HepG2 (cell line): ENCODE measurements around the gene PGC. TPM values are rescaled to one million over a fixed set of nuclear protein-coding genes. Genes with fewer than 3 reads are reported as not detected.

Experiments used
- ARNTL ChIP-seq: sonication (generic); formaldehyde crosslinking; IDR thresholded peaks from 2 replicates; pipeline ENCODE4 v1.4.0; 2020; ENCODE audit warnings: mild to moderate bottlenecking, missing genetic modification reagents
- CEBPB ChIP-seq: IDR thresholded peaks from 2 replicates; pipeline ENCODE4 v1.6.1; 2011; ENCODE audit warnings: low read depth, low read length, improper control_type of control experiment, borderline replicate concordance
- EED ChIP-seq: sonication (generic); formaldehyde crosslinking; IDR thresholded peaks from 2 replicates; pipeline ENCODE4 v1.5.0; 2020; ENCODE audit warnings: mild to moderate bottlenecking, missing genetic modification reagents
- GPN1 ChIP-seq: sonication (generic); formaldehyde crosslinking; IDR thresholded peaks from 2 replicates; pipeline ENCODE4 v1.5.1; 2020; ENCODE audit warnings: missing genetic modification reagents, borderline replicate concordance
- KDM4B ChIP-seq: sonication (generic); formaldehyde crosslinking; IDR thresholded peaks from 2 replicates; pipeline ENCODE4 v1.4.0; 2020; ENCODE audit warnings: missing genetic modification reagents
- NFIB ChIP-seq: sonication (generic); formaldehyde crosslinking; IDR thresholded peaks from 2 replicates; pipeline ENCODE4 v1.9.0; 2021; ENCODE audit warnings: missing genetic modification reagents, mild to moderate bottlenecking, borderline replicate concordance
- NRL ChIP-seq: sonication (generic); formaldehyde crosslinking; IDR thresholded peaks from 2 replicates; pipeline ENCODE4 v1.5.0; 2020; ENCODE audit warnings: missing genetic modification reagents, mild to moderate bottlenecking, moderate library complexity, borderline replicate concordance
- PITX1 ChIP-seq: sonication (generic); formaldehyde crosslinking; IDR thresholded peaks from 2 replicates; pipeline ENCODE4 v1.5.1; 2020; ENCODE audit warnings: mild to moderate bottlenecking, missing genetic modification reagents
- RNF2 ChIP-seq: fragments of 450-650 bp; conservative IDR thresholded peaks from 2 replicates; pipeline ENCODE4 v1.6.1; 2016; ENCODE audit warnings: low read depth
- ZFP36 ChIP-seq: fragments of 150-350 bp; IDR thresholded peaks from 2 replicates; pipeline ENCODE4 v1.6.1; 2018; ENCODE audit warnings: borderline replicate concordance, low read length, low read depth; ENCODE audit not compliant: partially characterized antibody
- ZNF598 ChIP-seq: sonication (generic); formaldehyde crosslinking; IDR thresholded peaks from 2 replicates; pipeline ENCODE4 v1.5.1; 2020; ENCODE audit warnings: mild to moderate bottlenecking, missing genetic modification reagents, borderline replicate concordance
- polyA plus RNA-seq, 8 experiments: library from polyadenylated mRNA; depleted of rRNA in 3 of 8; stranded (reverse) in 7 of 8; unstranded in 1 of 8; fragments of >200 nt; fragmentation: Illumina TruSeq in 4 of 8; extraction: Trizol in 4 of 8; gene quantifications; 2 replicates each; pipeline versions ENCODE4 v1.2.1 to v1.2.3, GENCODE V29; 2011 to 2016; ENCODE audit warnings: low read depth in 4 of 8, missing spikeins in 1 of 8, mixed read lengths in 1 of 8; ENCODE audit not compliant: insufficient read depth in 1 of 8
- total RNA-seq, 5 experiments: library from RNA; depleted of rRNA; stranded (reverse); fragments of >200 nt; fragmentation: Illumina TruSeq; extraction: Trizol; gene quantifications; 2 replicates each; pipeline ENCODE4 v1.2.3, GENCODE V29; 2016; ENCODE audit warnings: low read depth in 1 of 5
- TF ChIP-seq, protein P1 (sequence below): IDR thresholded peaks from 2 replicates; pipeline ENCODE4 v1.6.1; 2016; ENCODE audit warnings: low read depth, control low read depth
- TF ChIP-seq, protein P2 (sequence below): IDR thresholded peaks from 2 replicates; pipeline ENCODE4 v1.4.0; 2020; ENCODE audit warnings: mild to moderate bottlenecking, missing genetic modification reagents
- TF ChIP-seq, protein P3 (sequence below): sonication (generic); formaldehyde crosslinking; conservative IDR thresholded peaks from 2 replicates; pipeline ENCODE4 v1.8.0; 2022; ENCODE audit warnings: low read depth, missing genetic modification reagents
- TF ChIP-seq, protein P4 (sequence below): sonication (generic); formaldehyde crosslinking; IDR thresholded peaks from 2 replicates; pipeline ENCODE4 v1.8.1; 2023; ENCODE audit warnings: mild to moderate bottlenecking, missing genetic modification reagents
- TF ChIP-seq, protein P5 (sequence below): sonication (generic); formaldehyde crosslinking; IDR thresholded peaks from 2 replicates; pipeline ENCODE4 v1.9.0; 2022; ENCODE audit warnings: missing genetic modification reagents, mild to moderate bottlenecking, borderline replicate concordance
- TF ChIP-seq, protein P6 (sequence below): sonication (generic); formaldehyde crosslinking; IDR thresholded peaks from 2 replicates; pipeline ENCODE4 v1.5.0; 2020; ENCODE audit warnings: missing genetic modification reagents

Gene PGC
- total and polyA plus RNA-seq, 2 of the 13 experiments (the other 11 are each of a cell fraction or from before 2014, with no cell fraction given), result 426 to 502 TPM

DNA sequence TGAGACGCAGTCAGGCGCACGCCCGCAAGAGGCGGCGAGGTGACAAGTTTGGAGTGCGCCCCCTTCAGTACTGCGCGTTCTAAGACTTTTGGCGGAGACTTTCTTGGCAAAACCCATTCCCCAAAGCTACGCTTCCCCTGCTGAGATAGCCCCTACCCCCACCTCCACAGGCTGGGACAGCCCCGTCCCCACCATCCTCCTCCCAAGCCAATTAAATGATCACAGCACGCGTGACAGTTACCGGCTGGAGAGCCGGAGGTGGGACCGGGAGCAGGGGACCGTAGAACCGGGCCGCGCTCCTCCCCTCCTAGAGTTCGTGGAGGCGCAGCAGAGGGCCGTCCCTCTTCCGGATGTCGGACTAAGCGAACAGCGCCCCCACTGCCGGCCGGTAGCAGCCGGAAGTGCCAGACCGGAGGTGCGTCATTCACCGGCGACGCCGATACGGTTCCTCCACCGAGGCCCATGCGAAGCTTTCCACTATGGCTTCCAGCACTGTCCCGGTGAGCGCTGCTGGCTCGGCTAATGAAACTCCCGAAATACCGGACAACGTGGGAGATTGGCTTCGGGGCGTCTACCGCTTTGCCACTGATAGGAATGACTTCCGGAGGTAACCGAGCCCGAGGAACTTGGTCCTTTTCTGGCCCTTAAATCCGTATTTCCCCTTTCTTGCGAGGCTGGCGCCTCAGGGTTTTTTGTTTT, 40.2 kb upstream of the PGC start, which contains the start of gene TOMM6 (continued):
- peak; percentile 62 for TF ChIP-seq NRL (CRISPR knock-in tag)
- TF ChIP-seq ARNTL, result no peak; the same call in 1 of the 2 replicates
- TF ChIP-seq, protein P1, sequence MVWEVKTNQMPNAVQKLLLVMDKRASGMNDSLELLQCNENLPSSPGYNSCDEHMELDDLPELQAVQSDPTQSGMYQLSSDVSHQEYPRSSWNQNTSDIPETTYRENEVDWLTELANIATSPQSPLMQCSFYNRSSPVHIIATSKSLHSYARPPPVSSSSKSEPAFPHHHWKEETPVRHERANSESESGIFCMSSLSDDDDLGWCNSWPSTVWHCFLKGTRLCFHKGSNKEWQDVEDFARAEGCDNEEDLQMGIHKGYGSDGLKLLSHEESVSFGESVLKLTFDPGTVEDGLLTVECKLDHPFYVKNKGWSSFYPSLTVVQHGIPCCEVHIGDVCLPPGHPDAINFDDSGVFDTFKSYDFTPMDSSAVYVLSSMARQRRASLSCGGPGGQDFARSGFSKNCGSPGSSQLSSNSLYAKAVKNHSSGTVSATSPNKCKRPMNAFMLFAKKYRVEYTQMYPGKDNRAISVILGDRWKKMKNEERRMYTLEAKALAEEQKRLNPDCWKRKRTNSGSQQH (CRISPR knock-in tag), result no peak
- TF ChIP-seq, protein P2, sequence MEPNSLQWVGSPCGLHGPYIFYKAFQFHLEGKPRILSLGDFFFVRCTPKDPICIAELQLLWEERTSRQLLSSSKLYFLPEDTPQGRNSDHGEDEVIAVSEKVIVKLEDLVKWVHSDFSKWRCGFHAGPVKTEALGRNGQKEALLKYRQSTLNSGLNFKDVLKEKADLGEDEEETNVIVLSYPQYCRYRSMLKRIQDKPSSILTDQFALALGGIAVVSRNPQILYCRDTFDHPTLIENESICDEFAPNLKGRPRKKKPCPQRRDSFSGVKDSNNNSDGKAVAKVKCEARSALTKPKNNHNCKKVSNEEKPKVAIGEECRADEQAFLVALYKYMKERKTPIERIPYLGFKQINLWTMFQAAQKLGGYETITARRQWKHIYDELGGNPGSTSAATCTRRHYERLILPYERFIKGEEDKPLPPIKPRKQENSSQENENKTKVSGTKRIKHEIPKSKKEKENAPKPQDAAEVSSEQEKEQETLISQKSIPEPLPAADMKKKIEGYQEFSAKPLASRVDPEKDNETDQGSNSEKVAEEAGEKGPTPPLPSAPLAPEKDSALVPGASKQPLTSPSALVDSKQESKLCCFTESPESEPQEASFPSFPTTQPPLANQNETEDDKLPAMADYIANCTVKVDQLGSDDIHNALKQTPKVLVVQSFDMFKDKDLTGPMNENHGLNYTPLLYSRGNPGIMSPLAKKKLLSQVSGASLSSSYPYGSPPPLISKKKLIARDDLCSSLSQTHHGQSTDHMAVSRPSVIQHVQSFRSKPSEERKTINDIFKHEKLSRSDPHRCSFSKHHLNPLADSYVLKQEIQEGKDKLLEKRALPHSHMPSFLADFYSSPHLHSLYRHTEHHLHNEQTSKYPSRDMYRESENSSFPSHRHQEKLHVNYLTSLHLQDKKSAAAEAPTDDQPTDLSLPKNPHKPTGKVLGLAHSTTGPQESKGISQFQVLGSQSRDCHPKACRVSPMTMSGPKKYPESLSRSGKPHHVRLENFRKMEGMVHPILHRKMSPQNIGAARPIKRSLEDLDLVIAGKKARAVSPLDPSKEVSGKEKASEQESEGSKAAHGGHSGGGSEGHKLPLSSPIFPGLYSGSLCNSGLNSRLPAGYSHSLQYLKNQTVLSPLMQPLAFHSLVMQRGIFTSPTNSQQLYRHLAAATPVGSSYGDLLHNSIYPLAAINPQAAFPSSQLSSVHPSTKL (CRISPR knock-in tag), result peak; percentile 77
- TF ChIP-seq, protein P3, sequence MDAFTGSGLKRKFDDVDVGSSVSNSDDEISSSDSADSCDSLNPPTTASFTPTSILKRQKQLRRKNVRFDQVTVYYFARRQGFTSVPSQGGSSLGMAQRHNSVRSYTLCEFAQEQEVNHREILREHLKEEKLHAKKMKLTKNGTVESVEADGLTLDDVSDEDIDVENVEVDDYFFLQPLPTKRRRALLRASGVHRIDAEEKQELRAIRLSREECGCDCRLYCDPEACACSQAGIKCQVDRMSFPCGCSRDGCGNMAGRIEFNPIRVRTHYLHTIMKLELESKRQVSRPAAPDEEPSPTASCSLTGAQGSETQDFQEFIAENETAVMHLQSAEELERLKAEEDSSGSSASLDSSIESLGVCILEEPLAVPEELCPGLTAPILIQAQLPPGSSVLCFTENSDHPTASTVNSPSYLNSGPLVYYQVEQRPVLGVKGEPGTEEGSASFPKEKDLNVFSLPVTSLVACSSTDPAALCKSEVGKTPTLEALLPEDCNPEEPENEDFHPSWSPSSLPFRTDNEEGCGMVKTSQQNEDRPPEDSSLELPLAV, result no peak
- TF ChIP-seq ZFP36, result peak; percentile 2
- TF ChIP-seq, protein P4, sequence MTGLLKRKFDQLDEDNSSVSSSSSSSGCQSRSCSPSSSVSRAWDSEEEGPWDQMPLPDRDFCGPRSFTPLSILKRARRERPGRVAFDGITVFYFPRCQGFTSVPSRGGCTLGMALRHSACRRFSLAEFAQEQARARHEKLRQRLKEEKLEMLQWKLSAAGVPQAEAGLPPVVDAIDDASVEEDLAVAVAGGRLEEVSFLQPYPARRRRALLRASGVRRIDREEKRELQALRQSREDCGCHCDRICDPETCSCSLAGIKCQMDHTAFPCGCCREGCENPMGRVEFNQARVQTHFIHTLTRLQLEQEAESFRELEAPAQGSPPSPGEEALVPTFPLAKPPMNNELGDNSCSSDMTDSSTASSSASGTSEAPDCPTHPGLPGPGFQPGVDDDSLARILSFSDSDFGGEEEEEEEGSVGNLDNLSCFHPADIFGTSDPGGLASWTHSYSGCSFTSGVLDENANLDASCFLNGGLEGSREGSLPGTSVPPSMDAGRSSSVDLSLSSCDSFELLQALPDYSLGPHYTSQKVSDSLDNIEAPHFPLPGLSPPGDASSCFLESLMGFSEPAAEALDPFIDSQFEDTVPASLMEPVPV (CRISPR knock-in tag), result no peak
- no peak for TF ChIP-seq ZNF598 (CRISPR knock-in tag)
- no peak for TF ChIP-seq NFIB (CRISPR knock-in tag)
- TF ChIP-seq, protein P5, sequence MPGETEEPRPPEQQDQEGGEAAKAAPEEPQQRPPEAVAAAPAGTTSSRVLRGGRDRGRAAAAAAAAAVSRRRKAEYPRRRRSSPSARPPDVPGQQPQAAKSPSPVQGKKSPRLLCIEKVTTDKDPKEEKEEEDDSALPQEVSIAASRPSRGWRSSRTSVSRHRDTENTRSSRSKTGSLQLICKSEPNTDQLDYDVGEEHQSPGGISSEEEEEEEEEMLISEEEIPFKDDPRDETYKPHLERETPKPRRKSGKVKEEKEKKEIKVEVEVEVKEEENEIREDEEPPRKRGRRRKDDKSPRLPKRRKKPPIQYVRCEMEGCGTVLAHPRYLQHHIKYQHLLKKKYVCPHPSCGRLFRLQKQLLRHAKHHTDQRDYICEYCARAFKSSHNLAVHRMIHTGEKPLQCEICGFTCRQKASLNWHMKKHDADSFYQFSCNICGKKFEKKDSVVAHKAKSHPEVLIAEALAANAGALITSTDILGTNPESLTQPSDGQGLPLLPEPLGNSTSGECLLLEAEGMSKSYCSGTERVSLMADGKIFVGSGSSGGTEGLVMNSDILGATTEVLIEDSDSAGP (CRISPR knock-in tag), result peak; percentile 93; the same call in 1 of the 2 replicates
- peak; percentile 98 for TF ChIP-seq KDM4B (CRISPR knock-in tag)
- TF ChIP-seq RNF2, result no peak
- TF ChIP-seq CEBPB, result no peak
- TF ChIP-seq, protein P6, sequence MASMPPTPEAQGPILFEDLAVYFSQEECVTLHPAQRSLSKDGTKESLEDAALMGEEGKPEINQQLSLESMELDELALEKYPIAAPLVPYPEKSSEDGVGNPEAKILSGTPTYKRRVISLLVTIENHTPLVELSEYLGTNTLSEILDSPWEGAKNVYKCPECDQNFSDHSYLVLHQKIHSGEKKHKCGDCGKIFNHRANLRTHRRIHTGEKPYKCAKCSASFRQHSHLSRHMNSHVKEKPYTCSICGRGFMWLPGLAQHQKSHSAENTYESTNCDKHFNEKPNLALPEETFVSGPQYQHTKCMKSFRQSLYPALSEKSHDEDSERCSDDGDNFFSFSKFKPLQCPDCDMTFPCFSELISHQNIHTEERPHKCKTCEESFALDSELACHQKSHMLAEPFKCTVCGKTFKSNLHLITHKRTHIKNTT (CRISPR knock-in tag), result no peak
- TF ChIP-seq PITX1, result 0 out of 2 replicates have a peak, but pooled peaks have one; percentile 28
- no peak for TF ChIP-seq GPN1 (CRISPR knock-in tag)
- TF ChIP-seq EED, result peak; percentile 52; the same call in 1 of the 2 replicates
